NB4 (cell line): ENCODE measurements around the gene S1PR3.

Experiments used
- DNase-seq: peaks from one replicate; pipeline ENCODE4 v3.0.0; 2010; ENCODE audit warnings: low read depth
- H3K4me3 ChIP-seq: one replicate; pipeline ENCODE4 v1.5.1; 2011; ENCODE audit warnings: mild to moderate bottlenecking, low read depth, low read length, moderate library complexity
- MYC ChIP-seq: IDR thresholded peaks from 2 replicates; pipeline ENCODE4 v1.6.1; 2011; ENCODE audit warnings: low read depth, low read length
- POLR2A ChIP-seq: IDR thresholded peaks from 2 replicates; pipeline ENCODE4 v1.6.1; 2011; ENCODE audit warnings: mild to moderate bottlenecking; ENCODE audit not compliant: insufficient read length; ENCODE audit errors: extremely low read depth
- TF ChIP-seq, protein P1 (sequence below): IDR thresholded peaks from 2 replicates; pipeline ENCODE4 v1.6.1; 2011; ENCODE audit warnings: low read depth, low read length
- TF ChIP-seq, protein P2 (sequence below): IDR thresholded peaks from one replicate; pipeline ENCODE4 v1.5.1; 2012; ENCODE audit warnings: low read depth, low read length

S1PR3 gene

DNA sequence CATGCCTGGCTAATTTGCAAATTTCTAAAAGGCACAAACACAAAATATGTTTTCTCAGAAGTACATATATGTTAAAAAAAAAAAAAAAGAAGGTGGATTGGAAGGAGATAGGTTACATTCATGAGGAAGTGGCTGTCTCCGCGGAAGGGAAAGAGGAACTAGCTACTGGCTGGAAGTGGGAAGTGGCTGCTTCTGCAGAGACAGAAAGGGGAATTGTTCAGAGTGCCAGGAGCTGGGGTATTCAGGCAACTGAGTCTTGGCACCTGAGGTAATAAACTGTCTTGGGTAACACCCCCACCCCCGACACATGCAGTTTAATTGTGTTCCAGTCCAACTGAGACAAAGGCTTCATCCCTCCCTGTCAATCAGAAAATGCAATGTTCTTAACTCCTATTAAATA, 45.6 kb downstream of the S1PR3 start:
- TF ChIP-seq, protein P1, sequence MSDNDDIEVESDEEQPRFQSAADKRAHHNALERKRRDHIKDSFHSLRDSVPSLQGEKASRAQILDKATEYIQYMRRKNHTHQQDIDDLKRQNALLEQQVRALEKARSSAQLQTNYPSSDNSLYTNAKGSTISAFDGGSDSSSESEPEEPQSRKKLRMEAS = no peak
- TF ChIP-seq MYC (no peak), POLR2A (no peak)
- TF ChIP-seq, protein P2, sequence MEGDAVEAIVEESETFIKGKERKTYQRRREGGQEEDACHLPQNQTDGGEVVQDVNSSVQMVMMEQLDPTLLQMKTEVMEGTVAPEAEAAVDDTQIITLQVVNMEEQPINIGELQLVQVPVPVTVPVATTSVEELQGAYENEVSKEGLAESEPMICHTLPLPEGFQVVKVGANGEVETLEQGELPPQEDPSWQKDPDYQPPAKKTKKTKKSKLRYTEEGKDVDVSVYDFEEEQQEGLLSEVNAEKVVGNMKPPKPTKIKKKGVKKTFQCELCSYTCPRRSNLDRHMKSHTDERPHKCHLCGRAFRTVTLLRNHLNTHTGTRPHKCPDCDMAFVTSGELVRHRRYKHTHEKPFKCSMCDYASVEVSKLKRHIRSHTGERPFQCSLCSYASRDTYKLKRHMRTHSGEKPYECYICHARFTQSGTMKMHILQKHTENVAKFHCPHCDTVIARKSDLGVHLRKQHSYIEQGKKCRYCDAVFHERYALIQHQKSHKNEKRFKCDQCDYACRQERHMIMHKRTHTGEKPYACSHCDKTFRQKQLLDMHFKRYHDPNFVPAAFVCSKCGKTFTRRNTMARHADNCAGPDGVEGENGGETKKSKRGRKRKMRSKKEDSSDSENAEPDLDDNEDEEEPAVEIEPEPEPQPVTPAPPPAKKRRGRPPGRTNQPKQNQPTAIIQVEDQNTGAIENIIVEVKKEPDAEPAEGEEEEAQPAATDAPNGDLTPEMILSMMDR = no peak
- no peak overlapping the region for H3K4me3 ChIP-seq
- peak; percentile 69 for DNase-seq

DNA sequence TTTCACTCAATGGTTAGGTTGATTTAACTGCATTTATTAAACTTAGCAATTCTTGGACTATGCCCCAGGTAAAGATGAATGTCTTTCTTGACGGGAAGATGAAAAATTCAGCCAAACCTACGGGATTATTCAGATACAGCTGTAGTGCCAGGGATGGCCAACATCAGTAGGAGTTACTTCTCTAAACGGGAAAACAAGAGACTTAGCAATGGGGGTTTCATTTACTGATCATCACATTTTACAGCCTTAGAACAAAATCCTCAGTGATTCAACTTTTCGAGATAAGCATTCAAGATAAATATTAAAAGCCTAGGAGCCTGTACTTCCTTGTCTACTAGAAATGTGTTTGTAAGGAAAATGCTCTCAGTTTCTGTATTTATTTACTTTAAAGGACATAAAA, 46.1 kb downstream of the S1PR3 start:
- no peak overlapping the region for H3K4me3 ChIP-seq
- DNase-seq = peak; percentile 8
- TF ChIP-seq, protein P1 = no peak
- no peak for TF ChIP-seq POLR2A
- TF ChIP-seq, protein P2 = no peak
- TF ChIP-seq MYC = no peak

DNA sequence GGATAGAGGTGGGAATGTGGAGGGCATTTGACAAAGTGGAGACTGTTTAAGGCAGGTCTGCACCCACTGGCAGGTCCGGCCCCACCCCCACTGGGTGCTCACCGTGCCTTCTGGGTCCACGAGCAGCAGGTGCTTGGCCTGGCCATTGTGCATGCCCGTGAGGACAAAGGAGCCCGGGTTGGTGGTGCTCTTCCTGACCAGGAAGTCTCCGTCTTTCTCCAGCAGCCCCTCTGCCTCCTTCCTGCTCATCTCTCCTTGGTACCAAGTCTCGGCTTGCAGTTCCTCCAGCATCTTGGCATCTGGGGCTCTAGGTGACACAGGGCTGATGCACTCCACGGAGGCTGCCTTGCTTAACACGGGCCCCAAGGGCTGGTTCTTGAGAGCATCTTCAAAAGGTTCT, 46.6 kb downstream of the S1PR3 start:
- TF ChIP-seq, protein P2 = no peak
- no peak for TF ChIP-seq MYC
- TF ChIP-seq, protein P1 = no peak
- H3K4me3 ChIP-seq = no peak overlapping the region
- no peak for DNase-seq

DNA sequence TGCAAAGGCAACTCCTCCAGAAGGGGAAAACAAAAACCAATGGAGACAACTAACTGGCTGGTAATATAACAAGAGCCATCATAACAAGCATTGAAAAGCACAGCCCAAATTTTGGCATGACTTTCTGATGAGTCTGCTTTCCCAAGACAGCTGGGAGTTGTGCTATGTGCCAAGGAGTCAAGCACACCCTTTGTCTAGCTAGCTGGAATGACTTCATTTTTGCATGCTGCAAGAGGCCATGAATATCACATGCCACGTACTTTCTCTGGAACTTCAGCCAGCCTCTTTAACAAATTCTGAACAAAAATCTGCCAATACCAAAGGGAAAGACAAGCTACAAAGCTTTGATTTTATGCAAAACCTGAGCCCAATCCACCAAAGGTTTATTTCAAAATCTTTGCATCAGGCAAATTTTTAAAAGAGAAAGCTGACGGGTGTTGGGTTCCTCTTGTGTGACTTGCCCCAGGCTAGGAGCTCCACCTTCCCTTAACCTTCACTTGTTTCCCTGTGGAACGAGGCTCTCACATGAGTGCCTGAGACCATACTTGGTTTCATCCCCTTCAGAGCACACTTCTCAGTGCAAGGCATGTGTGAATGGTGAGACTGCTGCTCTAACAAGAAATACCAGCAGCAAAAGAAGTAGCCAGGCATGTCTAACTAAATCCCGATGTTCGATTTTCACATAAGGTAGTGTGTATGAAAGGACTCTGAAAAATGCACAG, 47.3 kb downstream of the S1PR3 start:
- TF ChIP-seq, protein P2 = no peak
- TF ChIP-seq MYC (no peak), POLR2A (no peak)
- TF ChIP-seq, protein P1 = no peak
- no peak overlapping the region for H3K4me3 ChIP-seq
- DNase-seq = no peak

DNA sequence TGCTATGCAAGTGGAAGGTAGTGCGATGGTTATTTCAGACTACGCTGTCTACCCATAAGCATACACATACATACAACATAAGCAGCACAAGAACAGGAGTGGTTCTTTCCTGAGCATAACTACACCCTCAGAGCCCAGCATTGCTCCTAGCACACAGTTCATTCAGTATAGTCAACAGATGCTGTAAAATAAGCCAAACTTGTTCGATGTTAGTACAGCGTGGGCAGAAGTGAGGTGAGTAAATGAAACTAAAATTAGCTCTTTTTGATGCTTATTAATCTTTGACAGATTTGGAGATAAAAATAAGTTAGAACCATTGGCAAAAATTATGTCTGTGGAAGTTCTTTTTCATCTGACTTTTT, 47.8 kb downstream of the S1PR3 start:
- H3K4me3 ChIP-seq = no peak overlapping the region
- TF ChIP-seq, protein P1 = no peak
- TF ChIP-seq, protein P2 = no peak
- TF ChIP-seq MYC = no peak
- no peak for TF ChIP-seq POLR2A
- DNase-seq = no peak
